Stomach smooth muscle (tissue), 2 donors: ENCODE data around the gene KSR1.

Experiments
- H3K27ac ChIP-seq: one replicate; pipeline ENCODE4 v1.7.0; 2013; ENCODE audit warnings: mild to moderate bottlenecking, low read length, inconsistent platforms
- H3K27me3 ChIP-seq, 2 donors: one replicate each; pipeline ENCODE4 v1.7.0; 2013; ENCODE audit warnings: low read length in 2 of 2; ENCODE audit not compliant: insufficient read depth in 2 of 2, control insufficient read depth in 1 of 2
- H3K36me3 ChIP-seq, 2 donors: one replicate each; pipeline ENCODE4 v1.7.0; 2013; ENCODE audit warnings: low read length in 2 of 2; ENCODE audit not compliant: control insufficient read depth in 2 of 2, insufficient read depth in 2 of 2
- H3K4me1 ChIP-seq: one replicate; pipeline ENCODE4 v1.7.0; 2013; ENCODE audit warnings: low read length; ENCODE audit not compliant: control insufficient read depth, insufficient read depth
- H3K4me3 ChIP-seq, 2 donors: one replicate each; pipeline ENCODE4 v1.7.0; 2013; ENCODE audit warnings: low read length in 2 of 2
- H3K9ac ChIP-seq, 2 donors: one replicate each; pipeline ENCODE4 v1.7.0; 2013; ENCODE audit warnings: low read length in 2 of 2, mild to moderate bottlenecking in 1 of 2
- H3K9me3 ChIP-seq, 2 donors: one replicate each; pipeline ENCODE4 v1.7.0; 2013; ENCODE audit warnings: low read length in 2 of 2; ENCODE audit not compliant: control insufficient read depth in 2 of 2
- donor health status: healthy.
- donor health status: Pancreatic carcinoma.

KSR1 gene

GRCh38 chr17:27539794-27540317 lies 83.6 kb downstream of the KSR1 start:
- H3K9ac ChIP-seq: peak overlapping the region in 1 of 2 donors; percentile 13
- no peaks in the 10 kb centered on the region for H3K27me3 ChIP-seq
- no peak overlapping the region for H3K4me3 ChIP-seq
- no peaks in the 10 kb centered on the region for H3K36me3 ChIP-seq
- H3K27ac ChIP-seq: peak overlapping the region; percentile 76
- H3K9me3 ChIP-seq: no peaks in the 10 kb centered on the region
- H3K4me1 ChIP-seq: peaks cover 30% of the 10 kb centered on the region

GRCh38 chr17:27540318-27541101 lies 84.3 kb downstream of the KSR1 start:
- peaks cover 28% of the 10 kb centered on the region for H3K4me1 ChIP-seq
- H3K4me3 ChIP-seq: no peak overlapping the region
- H3K27ac ChIP-seq: peak overlapping the region; percentile 76
- H3K27me3 ChIP-seq: no peaks in the 10 kb centered on the region
- H3K9me3 ChIP-seq: no peaks in the 10 kb centered on the region
- peak overlapping the region in 1 of 2 donors; percentile 47 for H3K9ac ChIP-seq
- no peaks in the 10 kb centered on the region for H3K36me3 ChIP-seq

- Histone ChIP-seq H3K4me3 (no peak overlapping the region), H3K9me3 (no peaks in the 10 kb centered on the region), H3K9ac (no peak overlapping the region), H3K27ac (peak overlapping the region; percentile 76), H3K4me1 (peaks cover 29% of the 10 kb centered on the region), H3K27me3 (no peaks in the 10 kb centered on the region), H3K36me3 (no peaks in the 10 kb centered on the region)
Measured at GRCh38 chr17:27541301-27542023, 85.2 kb downstream of the KSR1 start.

- Histone ChIP-seq H3K4me1 (peaks cover 29% of the 10 kb centered on the region), H3K9ac (no peak overlapping the region), H3K36me3 (no peaks in the 10 kb centered on the region), H3K4me3 (no peak overlapping the region), H3K9me3 (no peaks in the 10 kb centered on the region), H3K27me3 (no peaks in the 10 kb centered on the region), H3K27ac (no peak overlapping the region)
Measured at GRCh38 chr17:27542841-27543463, 86.7 kb downstream of the KSR1 start.

GRCh38 chr17:27543464-27543856 lies 87.2 kb downstream of the KSR1 start:
- Histone ChIP-seq H3K9ac (no peak overlapping the region), H3K9me3 (no peaks in the 10 kb centered on the region), H3K4me1 (peaks cover 29% of the 10 kb centered on the region), H3K27me3 (no peaks in the 10 kb centered on the region), H3K36me3 (no peaks in the 10 kb centered on the region), H3K27ac (no peak overlapping the region), H3K4me3 (no peak overlapping the region)

GRCh38 chr17:27543958-27544349 lies 87.7 kb downstream of the KSR1 start:
- Histone ChIP-seq H3K9ac (no peak overlapping the region), H3K9me3 (no peaks in the 10 kb centered on the region), H3K4me3 (no peak overlapping the region), H3K36me3 (no peaks in the 10 kb centered on the region), H3K27ac (no peak overlapping the region), H3K4me1 (peaks cover 28% of the 10 kb centered on the region), H3K27me3 (no peaks in the 10 kb centered on the region)

GRCh38 chr17:27544350-27545131 lies 88.3 kb downstream of the KSR1 start:
- H3K9ac ChIP-seq: no peak overlapping the region
- H3K4me1 ChIP-seq: peaks cover 25% of the 10 kb centered on the region
- H3K27me3 ChIP-seq: no peaks in the 10 kb centered on the region
- no peaks in the 10 kb centered on the region for H3K36me3 ChIP-seq
- no peaks in the 10 kb centered on the region for H3K9me3 ChIP-seq
- H3K27ac ChIP-seq: no peak overlapping the region
- no peak overlapping the region for H3K4me3 ChIP-seq

- Histone ChIP-seq H3K27me3 (no peaks in the 10 kb centered on the region), H3K9ac (no peak overlapping the region), H3K4me1 (peaks cover 16% of the 10 kb centered on the region), H3K9me3 (no peaks in the 10 kb centered on the region), H3K27ac (no peak overlapping the region), H3K4me3 (no peak overlapping the region), H3K36me3 (no peaks in the 10 kb centered on the region)
Measured at GRCh38 chr17:27545562-27546229, 89.4 kb downstream of the KSR1 start.

- Histone ChIP-seq H3K9ac (no peak overlapping the region), H3K27me3 (no peaks in the 10 kb centered on the region), H3K27ac (no peak overlapping the region), H3K4me3 (no peak overlapping the region), H3K36me3 (peaks cover 0 to 2% of the 10 kb centered on the region in 2 donors), H3K4me1 (peaks cover 8% of the 10 kb centered on the region), H3K9me3 (no peaks in the 10 kb centered on the region)
Measured at GRCh38 chr17:27546624-27547300, 90.5 kb downstream of the KSR1 start.
